Gastroesophageal sphincter (tissue), 4 donors: ENCODE results near the gene GPRC6A. TPM values are rescaled to one million over a fixed set of nuclear protein-coding genes. Genes with fewer than 3 reads are reported as not detected.

Source experiments
- ATAC-seq: fragments of 150-250 bp; one replicate; pipeline ENCODE4 v1.9.1; 2016; ENCODE audit warnings: mild to moderate bottlenecking, moderate library complexity
- H3K27ac ChIP-seq, 4 donors: fragments of 200-600 bp; sonication (generic) in 3 of 4; 1 replicate in 3 of 4; 2 replicates in 1 of 4; pipeline ENCODE4 v1.5.1; 2016 to 2019
- H3K27me3 ChIP-seq: fragments of 200-600 bp; sonication (generic); one replicate; pipeline ENCODE4 v1.5.1; 2019
- H3K36me3 ChIP-seq, 2 donors: fragments of 200-600 bp; sonication (generic); one replicate each; pipeline ENCODE4 v1.5.1; 2019; ENCODE audit warnings: control low read depth in 1 of 2
- H3K4me1 ChIP-seq, 3 donors: fragments of 200-600 bp; sonication (generic); 1 replicate in 2 of 3; 2 replicates in 1 of 3; pipeline ENCODE4 v1.5.1; 2016 to 2019; ENCODE audit warnings: control low read depth in 2 of 3
- H3K4me3 ChIP-seq, 2 donors: fragments of 200-600 bp; sonication (generic); one replicate each; pipeline ENCODE4 v1.5.1; 2019; ENCODE audit warnings: mild to moderate bottlenecking in 1 of 2, moderate library complexity in 1 of 2
- H3K9me3 ChIP-seq, 3 donors: fragments of 200-600 bp; sonication (generic); one replicate each; pipeline ENCODE4 v1.5.1; 2017 to 2019; ENCODE audit warnings: control low read depth in 2 of 3
- CTCF ChIP-seq, 4 experiments: fragments of 200-600 bp in 2 of 4; fragments of 450-650 bp in 2 of 4; sonication (generic) in 1 of 4; IDR thresholded peaks; one replicate each; pipeline ENCODE4 v1.5.1; 2017 to 2019; ENCODE audit warnings: antibody characterized with exemption in 4 of 4, mild to moderate bottlenecking in 2 of 4, moderate library complexity in 2 of 4
- EP300 ChIP-seq: sonication (generic); formaldehyde crosslinking; IDR thresholded peaks from one replicate; pipeline ENCODE4 v1.6.1; 2017; ENCODE audit warnings: antibody characterized with exemption, mild to moderate bottlenecking
- POLR2A ChIP-seq, 2 donors: fragments of 450-650 bp; IDR thresholded peaks; one replicate each; pipeline ENCODE4 v1.6.1; 2017; ENCODE audit warnings: antibody characterized with exemption in 2 of 2, mild to moderate bottlenecking in 2 of 2, moderate library complexity in 1 of 2
- POLR2AphosphoS5 ChIP-seq: sonication (generic); formaldehyde crosslinking; IDR thresholded peaks from one replicate; pipeline ENCODE4 v1.6.1; 2017; ENCODE audit warnings: antibody characterized with exemption
- WGBS, 2 donors: methylation state at CpG; one replicate each; pipeline ENCODE4 v1.1.5; 2018; ENCODE audit warnings: low coverage in 1 of 2; 5-methylcytosine and 5-hydroxymethylcytosine counted together
- total RNA-seq, 4 donors: library from RNA; depleted of rRNA; stranded (reverse); fragments of >200 nt; gene quantifications; one replicate each; pipeline ENCODE4 v1.1.0, GENCODE V29; 2016

GPRC6A gene
- total RNA-seq: not detected

- no peak for ATAC-seq
- no peak for TF ChIP-seq EP300
- no peak for TF ChIP-seq CTCF (IDR thresholded peaks at IDR 0.05)
- no peak for TF ChIP-seq POLR2A (IDR thresholded peaks at IDR 0.05)
- TF ChIP-seq POLR2AphosphoS5: no peak
- Histone ChIP-seq H3K36me3 (no peaks in the 10 kb centered on the region), H3K4me1 (no peaks in the 10 kb centered on the region), H3K9me3 (peaks cover 0 to 5% (median 0%) of the 10 kb centered on the region in 3 donors), H3K27ac (no peak within 1 kb of the TSS), H3K27me3 (no peaks in the 10 kb centered on the region), H3K4me3 (no peak within 1 kb of the TSS)
- 41 to 42% methylated on average over 2 of the region's 2 CpGs for WGBS, 2 donors
Measured at GRCh38 chr6:116828983-116829382, at the start of gene GPRC6A. Gene GPRC6A, minus strand, starts transcription at chr6:116829083. Its CDS starts 70 bp downstream, at chr6:116829013.

GRCh38 chr6:116877743-116878142, 48.9 kb upstream of the GPRC6A start:
- peaks cover 0 to 18% (median 8%) of the 10 kb centered on the region in 3 donors for H3K4me1 ChIP-seq
- peaks cover 0 to 2% (median 0%) of the 10 kb centered on the region in 3 donors for H3K9me3 ChIP-seq
- peaks cover 45% of the 10 kb centered on the region for H3K27me3 ChIP-seq
- H3K27ac ChIP-seq: no peak overlapping the region
- no peaks in the 10 kb centered on the region for H3K36me3 ChIP-seq
- TF ChIP-seq POLR2A (IDR thresholded peaks at IDR 0.05) (no peak), EP300 (no peak), POLR2AphosphoS5 (no peak), CTCF (IDR thresholded peaks at IDR 0.05) (no peak)
- no peak for ATAC-seq
- H3K4me3 ChIP-seq: no peak overlapping the region
- 9 to 13% methylated on average over 10 of the region's 10 CpGs for whole genome bisulfite sequencing, 2 donors

GRCh38 chr6:116876635-116877611, 48.0 kb upstream of the GPRC6A start, which contains the start of gene RFX6:
Gene RFX6, plus strand, starts transcription at chr6:116877242. Its CDS starts 34 bp downstream, at chr6:116877276.
- peaks cover 53% of the 10 kb centered on the region for H3K27me3 ChIP-seq
- peaks cover 0 to 18% (median 8%) of the 10 kb centered on the region in 3 donors for H3K4me1 ChIP-seq
- H3K4me3 ChIP-seq: peak within 1 kb of the TSS in 1 of 2 donors; percentile 43
- no peak within 1 kb of the TSS for H3K27ac ChIP-seq
- no peak for ATAC-seq
- H3K9me3 ChIP-seq: peaks cover 0 to 10% (median 0%) of the 10 kb centered on the region in 3 donors
- H3K36me3 ChIP-seq: no peaks in the 10 kb centered on the region
- WGBS, 2 donors: 2 to 4% methylated on average over 17 to 21 of the region's 73 CpGs
- TF ChIP-seq POLR2A (IDR thresholded peaks at IDR 0.05) (no peak), POLR2AphosphoS5 (no peak), EP300 (no peak), CTCF (IDR thresholded peaks at IDR 0.05) (no peak)

- no peaks in the 10 kb centered on the region for H3K36me3 ChIP-seq
- H3K9me3 ChIP-seq: peaks cover 0 to 10% (median 0%) of the 10 kb centered on the region in 3 donors
- H3K27me3 ChIP-seq: peaks cover 53% of the 10 kb centered on the region
- WGBS, 2 donors: 22 to 25% methylated on average over 7 to 8 of the region's 8 CpGs
- no peak overlapping the region for H3K27ac ChIP-seq
- peak overlapping the region in 1 of 2 donors; percentile 43 for H3K4me3 ChIP-seq
- TF ChIP-seq EP300: no peak
- no peak for TF ChIP-seq POLR2A (IDR thresholded peaks at IDR 0.05)
- TF ChIP-seq POLR2AphosphoS5: no peak
- TF ChIP-seq CTCF (IDR thresholded peaks at IDR 0.05): no peak
- ATAC-seq: no peak
- H3K4me1 ChIP-seq: peaks cover 0 to 18% (median 8%) of the 10 kb centered on the region in 3 donors
Measured at GRCh38 chr6:116876107-116876506, 47.2 kb upstream of the GPRC6A start.
